PC-3 (cell line): ENCODE results near the gene THUMPD3.

Experiments used
- EZH2 ChIP-seq: fragments of 300-600 bp; sonication (generic); IDR thresholded peaks from one replicate; pipeline ENCODE4 v1.6.1; 2017; ENCODE audit warnings: antibody characterized with exemption, mild to moderate bottlenecking, low read length; ENCODE audit not compliant: unreplicated experiment
- EZH2phosphoT487 ChIP-seq: fragments of 300-600 bp; sonication (generic); IDR thresholded peaks from 2 replicates; pipeline ENCODE4 v1.6.1; 2018; ENCODE audit warnings: mild to moderate bottlenecking, antibody characterized with exemption, low read length, borderline replicate concordance
- TF ChIP-seq, protein P1 (sequence below): fragments of 300-600 bp; sonication (generic); conservative IDR thresholded peaks from 2 replicates; pipeline ENCODE4 v1.5.1; 2017; ENCODE audit warnings: antibody characterized with exemption, low read depth, mild to moderate bottlenecking, low read length

GRCh38 chr3:9406856-9407626, 44.2 kb downstream of the THUMPD3 start:
- TF ChIP-seq, protein P1, sequence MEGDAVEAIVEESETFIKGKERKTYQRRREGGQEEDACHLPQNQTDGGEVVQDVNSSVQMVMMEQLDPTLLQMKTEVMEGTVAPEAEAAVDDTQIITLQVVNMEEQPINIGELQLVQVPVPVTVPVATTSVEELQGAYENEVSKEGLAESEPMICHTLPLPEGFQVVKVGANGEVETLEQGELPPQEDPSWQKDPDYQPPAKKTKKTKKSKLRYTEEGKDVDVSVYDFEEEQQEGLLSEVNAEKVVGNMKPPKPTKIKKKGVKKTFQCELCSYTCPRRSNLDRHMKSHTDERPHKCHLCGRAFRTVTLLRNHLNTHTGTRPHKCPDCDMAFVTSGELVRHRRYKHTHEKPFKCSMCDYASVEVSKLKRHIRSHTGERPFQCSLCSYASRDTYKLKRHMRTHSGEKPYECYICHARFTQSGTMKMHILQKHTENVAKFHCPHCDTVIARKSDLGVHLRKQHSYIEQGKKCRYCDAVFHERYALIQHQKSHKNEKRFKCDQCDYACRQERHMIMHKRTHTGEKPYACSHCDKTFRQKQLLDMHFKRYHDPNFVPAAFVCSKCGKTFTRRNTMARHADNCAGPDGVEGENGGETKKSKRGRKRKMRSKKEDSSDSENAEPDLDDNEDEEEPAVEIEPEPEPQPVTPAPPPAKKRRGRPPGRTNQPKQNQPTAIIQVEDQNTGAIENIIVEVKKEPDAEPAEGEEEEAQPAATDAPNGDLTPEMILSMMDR, result no peak
- TF ChIP-seq EZH2phosphoT487 (no peak), EZH2 (no peak)
